Measurements from ENCODE around the gene DMXL1. TPM values are rescaled to one million over a fixed set of nuclear protein-coding genes. Genes with fewer than 3 reads are reported as not detected.
"Not testable (repeated sequence)": the region's sequence is repeated elsewhere in the genome, so short reads cannot be mapped to it uniquely, and the experiment has no call there.

DMXL1 gene
- total RNA-seq, 2 experiments from 2014 or later = 24.2 to 26.9 TPM

DNA sequence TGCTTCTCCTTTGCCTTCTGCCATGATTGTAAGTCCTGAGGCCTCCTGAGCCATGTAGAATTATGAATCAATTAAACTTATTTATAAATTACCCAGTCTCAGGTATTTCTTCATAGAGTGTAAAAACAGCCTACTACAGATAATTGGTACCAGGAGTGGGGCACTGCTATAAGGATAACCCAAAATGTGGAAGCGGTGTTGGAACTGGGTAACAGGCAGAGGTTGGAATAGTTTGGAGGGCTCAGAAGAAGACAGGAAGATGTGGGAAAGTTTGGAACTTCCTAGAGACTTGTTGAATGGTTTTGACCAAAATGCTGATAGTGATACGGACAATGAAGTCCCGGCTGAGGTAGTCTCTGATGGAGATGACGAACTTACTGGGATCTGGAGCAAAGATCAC lies 64.9 kb downstream of the DMXL1 start:
- H3K4me1 Mint-ChIP-seq (ENCODE audit: low read depth); intact Hi-C loops (cut with micrococcal nuclease); H3K27me3 Mint-ChIP-seq; CTCF ChIA-PET; POLR2A ChIA-PET; DNase-seq; H3K4me3 Mint-ChIP-seq; H3K27ac Mint-ChIP-seq: not testable (repeated sequence)
- H3K36me3 Mint-ChIP-seq = peaks cover 58% of the 10 kb centered on the region
- H3K9me3 Mint-ChIP-seq = peaks cover 16% of the 10 kb centered on the region

DNA sequence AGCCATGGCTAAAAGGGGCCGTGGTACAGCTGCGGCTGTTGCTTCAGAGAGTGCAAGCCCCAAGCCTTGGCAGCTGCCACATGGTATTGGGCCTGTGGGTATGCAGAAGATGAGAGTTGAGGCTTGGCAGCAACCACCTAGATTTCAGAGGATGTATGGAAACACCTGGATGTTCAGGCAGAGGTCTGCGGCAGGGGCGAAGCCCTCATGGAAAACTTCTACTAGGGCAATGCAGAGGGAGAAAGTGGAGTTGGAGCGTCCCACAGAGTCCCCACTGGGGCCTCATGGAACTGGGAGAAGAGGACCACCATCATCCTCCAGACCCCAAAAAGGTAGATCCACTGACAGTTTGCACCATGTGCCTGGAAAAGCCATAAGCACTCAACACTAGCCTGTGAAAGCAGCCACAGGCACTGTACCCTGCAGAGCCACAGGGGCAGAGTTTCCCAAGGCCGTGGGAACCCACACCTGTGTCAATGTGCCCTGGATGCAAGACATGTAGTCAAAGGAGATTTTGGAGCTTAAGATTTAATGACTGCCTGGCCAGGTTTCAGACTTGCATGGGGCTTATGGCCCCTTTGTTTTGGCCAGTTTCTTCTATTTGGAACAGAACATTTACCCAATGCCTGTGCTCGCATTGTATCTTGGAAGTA lies 65.9 kb downstream of the DMXL1 start:
- ChIA-PET CTCF (no interaction called here), POLR2A (no interaction called here)
- H3K4me1 Mint-ChIP-seq (ENCODE audit: low read depth) = no peaks in the 10 kb centered on the region
- H3K27me3 Mint-ChIP-seq = no peaks in the 10 kb centered on the region
- no peak overlapping the region for H3K4me3 Mint-ChIP-seq
- H3K27ac Mint-ChIP-seq = no peak overlapping the region
- DNase-seq = no peak
- peaks cover 58% of the 10 kb centered on the region for H3K36me3 Mint-ChIP-seq
- intact Hi-C loops (cut with micrococcal nuclease) = no loop called here
- H3K9me3 Mint-ChIP-seq = peaks cover 16% of the 10 kb centered on the region

DNA sequence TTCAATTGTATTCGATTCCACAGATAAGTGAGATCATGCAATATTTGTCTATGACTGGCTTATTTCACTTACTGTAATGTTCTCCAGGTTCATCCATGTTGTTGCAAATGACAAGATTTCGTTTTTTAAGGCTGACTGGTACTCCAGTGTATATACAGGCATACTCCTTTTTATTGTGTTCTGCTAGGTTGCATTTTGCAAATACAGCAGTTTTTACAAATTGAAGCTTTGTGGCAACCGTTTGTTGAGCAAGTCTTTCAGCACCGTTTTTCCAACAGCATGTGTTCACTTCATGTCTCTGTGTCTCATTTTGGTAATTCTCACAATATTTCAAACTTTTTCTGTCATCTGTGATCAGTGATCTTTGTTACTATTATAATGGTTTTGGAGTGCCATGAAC lies 82.7 kb downstream of the DMXL1 start:
- DNase-seq = no peak
- Mint-ChIP-seq H3K4me1 (ENCODE audit: low read depth) (no peaks in the 10 kb centered on the region), H3K27ac (no peak overlapping the region), H3K27me3 (no peaks in the 10 kb centered on the region), H3K9me3 (peaks cover 5% of the 10 kb centered on the region), H3K36me3 (peaks cover 57% of the 10 kb centered on the region), H3K4me3 (no peak overlapping the region)
- intact Hi-C loops (cut with micrococcal nuclease) = no loop called here
- CTCF ChIA-PET = interaction anchor here (1.6 kb wide), 1 partner anchor 166 kb away, joined by 4 read pairs; the partner anchor contains the start of gene DTWD2
- POLR2A ChIA-PET = no interaction called here

DNA sequence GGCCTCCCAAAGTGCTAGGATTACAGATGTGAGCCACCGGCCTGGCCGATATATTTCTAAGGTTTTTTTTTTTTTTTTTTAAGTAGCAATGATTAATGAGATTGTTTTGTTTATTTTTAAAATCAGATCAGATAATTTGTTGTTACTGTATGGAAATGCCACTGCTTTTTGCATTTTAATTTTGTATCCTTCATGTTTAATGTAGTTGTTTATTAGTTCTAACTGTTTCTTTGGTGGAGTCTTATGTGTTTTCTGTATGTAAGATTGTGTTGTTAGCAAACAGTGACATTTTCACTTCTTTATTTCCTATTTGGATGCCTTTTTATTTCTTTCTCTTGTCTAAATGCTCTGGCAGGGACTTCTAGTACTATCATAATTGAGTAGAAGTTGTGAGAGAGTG lies 87.3 kb downstream of the DMXL1 start:
- Mint-ChIP-seq H3K36me3 (peaks cover 40% of the 10 kb centered on the region), H3K9me3 (peaks cover 5% of the 10 kb centered on the region), H3K27me3 (no peaks in the 10 kb centered on the region), H3K4me3 (no peak overlapping the region), H3K27ac (no peak overlapping the region), H3K4me1 (ENCODE audit: low read depth) (no peaks in the 10 kb centered on the region)
- intact Hi-C loops (cut with micrococcal nuclease) = no loop called here
- ChIA-PET POLR2A (no interaction called here), CTCF (no interaction called here)
- no peak for DNase-seq

DNA sequence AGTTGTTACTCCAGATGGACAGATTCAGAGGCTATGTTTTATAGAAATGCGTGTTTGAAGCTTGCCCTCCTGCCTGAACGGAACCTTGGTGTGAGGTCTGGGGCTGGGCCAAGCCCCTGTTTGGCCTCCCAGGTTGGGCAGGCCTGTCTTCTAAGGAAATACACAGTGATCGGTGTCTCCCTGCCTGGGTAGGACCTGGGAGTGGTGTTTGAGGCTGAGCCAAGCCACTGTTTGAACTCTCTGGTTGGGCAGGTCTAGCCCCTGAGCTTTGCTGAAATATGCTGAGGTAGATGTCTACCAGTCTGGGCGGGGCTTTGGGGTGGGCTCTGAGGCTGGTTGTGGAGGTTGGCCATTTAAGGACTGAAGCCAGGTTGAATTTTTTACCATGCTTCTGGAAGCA lies 90.5 kb downstream of the DMXL1 start:
- intact Hi-C loops (cut with micrococcal nuclease) = no loop called here
- Mint-ChIP-seq H3K36me3 (peaks cover 29% of the 10 kb centered on the region), H3K9me3 (peaks cover 5% of the 10 kb centered on the region), H3K4me3 (no peak overlapping the region), H3K27ac (no peak overlapping the region), H3K27me3 (no peaks in the 10 kb centered on the region), H3K4me1 (ENCODE audit: low read depth) (no peaks in the 10 kb centered on the region)
- ChIA-PET CTCF (interaction anchor here (0.9 kb wide), 1 partner anchor 251 kb away, joined by 3 read pairs; no protein-coding TSS in a partner anchor), POLR2A (no interaction called here)
- DNase-seq = no peak

DNA sequence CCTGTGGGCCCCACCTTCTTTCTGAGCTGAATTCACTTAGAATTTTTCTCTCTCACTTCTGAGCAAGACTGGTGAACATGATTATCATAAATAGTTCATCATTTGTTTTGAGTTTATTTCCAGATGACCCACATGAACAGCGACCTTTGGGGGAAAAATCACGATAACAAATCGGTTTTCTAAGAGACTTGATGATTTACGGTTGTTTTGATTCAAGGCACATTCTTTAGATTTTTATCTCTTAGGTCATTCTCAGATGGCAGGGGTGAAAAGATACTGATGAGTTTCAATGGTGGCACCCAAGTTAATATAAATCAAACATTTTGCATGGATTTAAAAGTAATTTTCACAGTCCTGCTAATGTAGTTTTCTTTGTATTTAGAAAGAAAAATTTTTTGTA lies 95.1 kb downstream of the DMXL1 start:
- POLR2A ChIA-PET = no interaction called here
- Mint-ChIP-seq H3K27me3 (no peaks in the 10 kb centered on the region), H3K9me3 (no peaks in the 10 kb centered on the region), H3K27ac (no peak overlapping the region), H3K4me1 (ENCODE audit: low read depth) (no peaks in the 10 kb centered on the region), H3K36me3 (peaks cover 18% of the 10 kb centered on the region), H3K4me3 (no peak overlapping the region)
- intact Hi-C loops (cut with micrococcal nuclease) = no loop called here
- CTCF ChIA-PET = interaction anchor here (0.6 kb wide), 1 partner anchor 826 kb away, joined by 3 read pairs; no protein-coding TSS in a partner anchor
- DNase-seq = no peak

DNA sequence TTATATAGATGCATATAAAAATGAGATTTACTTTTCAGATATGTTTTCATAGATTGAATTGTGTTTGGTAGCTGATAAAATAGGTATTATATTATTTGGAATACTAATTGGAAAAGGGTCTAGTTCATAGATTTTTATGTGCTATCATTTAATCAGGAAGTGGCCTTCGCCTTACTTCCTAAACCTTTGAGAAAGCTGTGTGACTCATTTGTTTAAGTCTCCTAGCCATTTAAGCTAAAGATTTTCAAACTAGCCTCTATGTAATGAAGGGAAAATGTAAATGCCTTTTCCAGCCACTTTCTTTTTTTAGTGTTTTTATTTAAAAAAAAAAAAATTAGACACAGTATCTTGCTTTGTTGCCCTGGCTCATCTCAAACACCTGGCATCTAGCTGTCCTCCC lies 97.5 kb downstream of the DMXL1 start:
- Mint-ChIP-seq H3K36me3 (peaks cover 20% of the 10 kb centered on the region), H3K4me3 (no peak overlapping the region), H3K27ac (no peak overlapping the region), H3K9me3 (no peaks in the 10 kb centered on the region), H3K27me3 (no peaks in the 10 kb centered on the region), H3K4me1 (ENCODE audit: low read depth) (no peaks in the 10 kb centered on the region)
- CTCF ChIA-PET = interaction anchor here (0.7 to 1.6 kb wide), 2 partner anchors 146 to 180 kb away, joined by 3 to 5 read pairs; partner anchors contain the start of gene DTWD2
- POLR2A ChIA-PET = no interaction called here
- DNase-seq = no peak
- intact Hi-C loops (cut with micrococcal nuclease) = no loop called here

DNA sequence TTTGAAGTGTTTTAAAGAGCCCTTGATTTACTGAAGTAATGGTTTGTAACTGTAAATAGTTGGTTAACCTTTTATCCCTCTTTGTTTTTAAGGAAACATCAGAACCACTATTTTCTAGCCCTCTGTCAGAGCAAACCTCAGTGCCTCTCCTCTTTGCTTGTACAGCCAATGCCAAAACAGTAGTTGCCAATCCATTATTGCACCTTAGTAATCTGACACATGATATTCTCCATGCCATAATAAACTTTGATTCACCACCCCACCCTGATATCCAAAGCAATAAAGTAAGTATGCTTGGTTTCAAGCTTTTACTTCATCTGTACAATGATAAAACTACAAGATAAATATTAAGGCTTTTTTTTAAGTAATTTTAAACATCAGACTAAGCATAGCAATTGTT lies 100.8 kb downstream of the DMXL1 start:
- H3K9me3 Mint-ChIP-seq = no peaks in the 10 kb centered on the region
- no peaks in the 10 kb centered on the region for H3K27me3 Mint-ChIP-seq
- no peak for DNase-seq
- ChIA-PET CTCF (no interaction called here), POLR2A (no interaction called here)
- H3K4me3 Mint-ChIP-seq = no peak overlapping the region
- intact Hi-C loops (cut with micrococcal nuclease) = no loop called here
- H3K4me1 Mint-ChIP-seq (ENCODE audit: low read depth) = peaks cover 4% of the 10 kb centered on the region
- H3K36me3 Mint-ChIP-seq = peaks cover 11% of the 10 kb centered on the region
- H3K27ac Mint-ChIP-seq = no peak overlapping the region

DNA sequence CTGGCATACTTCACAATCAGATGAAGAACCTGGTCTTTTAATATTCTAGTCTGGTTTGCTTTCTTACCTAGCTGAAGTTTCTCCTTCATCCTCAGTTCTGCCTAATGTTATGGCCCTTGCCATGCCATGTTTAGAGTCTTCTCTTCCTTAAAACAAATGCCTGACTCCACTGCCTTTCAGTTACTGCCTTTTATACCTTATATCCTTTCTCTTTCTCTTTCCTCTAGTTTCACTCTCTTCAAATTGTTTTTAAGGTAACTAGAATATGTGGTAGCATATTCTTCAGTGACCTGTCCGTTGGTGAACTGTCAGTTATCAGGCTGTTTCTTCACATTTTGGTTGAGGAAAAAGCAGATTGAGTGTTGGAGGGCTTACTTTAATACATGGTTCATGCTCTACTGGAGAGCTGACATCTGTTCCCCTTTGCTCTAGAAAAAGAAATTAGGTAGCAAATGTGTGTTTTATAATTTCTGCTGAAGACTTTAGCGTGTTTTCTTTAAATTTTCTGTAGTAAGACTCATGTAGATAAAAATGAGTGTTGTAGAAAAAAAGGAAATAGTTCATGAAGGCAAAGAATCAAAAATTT lies 103.8 kb downstream of the DMXL1 start:
- intact Hi-C loops (cut with micrococcal nuclease) = no loop called here
- CTCF ChIA-PET = interaction anchor here (1.1 kb wide), 1 partner anchor 238 kb away, joined by 3 read pairs; no protein-coding TSS in a partner anchor

DNA sequence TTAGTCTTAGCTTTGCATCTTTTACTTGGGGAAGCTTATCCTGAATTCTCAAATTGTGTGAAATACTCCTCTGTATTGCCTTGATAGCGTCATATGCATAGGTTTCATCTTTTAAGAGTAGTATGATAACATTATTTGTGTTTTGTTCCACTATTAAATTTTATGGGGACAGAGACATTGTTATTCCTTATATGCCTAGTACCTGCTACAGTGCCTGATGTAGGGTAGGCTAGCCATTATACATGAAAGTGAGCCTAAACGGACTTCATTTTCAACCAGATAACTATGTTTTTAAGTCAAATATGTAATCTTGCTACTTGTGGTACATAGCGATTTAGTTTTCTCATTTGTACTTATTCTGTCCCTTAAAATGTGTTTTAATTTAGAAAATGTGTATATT lies 105.9 kb downstream of the DMXL1 start:
- peaks cover 8% of the 10 kb centered on the region for H3K4me1 Mint-ChIP-seq (ENCODE audit: low read depth)
- H3K36me3 Mint-ChIP-seq = peaks cover 3% of the 10 kb centered on the region
- ChIA-PET CTCF (no interaction called here), POLR2A (no interaction called here)
- no peaks in the 10 kb centered on the region for H3K9me3 Mint-ChIP-seq
- intact Hi-C loops (cut with micrococcal nuclease) = no loop called here
- DNase-seq = no peak
- no peaks in the 10 kb centered on the region for H3K27me3 Mint-ChIP-seq
- no peak overlapping the region for H3K27ac Mint-ChIP-seq
- no peak overlapping the region for H3K4me3 Mint-ChIP-seq

More for the DNA sequence above, 103.8 kb downstream of the DMXL1 start:
- Mint-ChIP-seq H3K9me3 (no peaks in the 10 kb centered on the region), H3K27ac (no peak overlapping the region), H3K27me3 (no peaks in the 10 kb centered on the region), H3K4me1 (ENCODE audit: low read depth) (peaks cover 4% of the 10 kb centered on the region), H3K4me3 (no peak overlapping the region), H3K36me3 (peaks cover 9% of the 10 kb centered on the region)
- POLR2A ChIA-PET = no interaction called here
- DNase-seq = no peak

DNA sequence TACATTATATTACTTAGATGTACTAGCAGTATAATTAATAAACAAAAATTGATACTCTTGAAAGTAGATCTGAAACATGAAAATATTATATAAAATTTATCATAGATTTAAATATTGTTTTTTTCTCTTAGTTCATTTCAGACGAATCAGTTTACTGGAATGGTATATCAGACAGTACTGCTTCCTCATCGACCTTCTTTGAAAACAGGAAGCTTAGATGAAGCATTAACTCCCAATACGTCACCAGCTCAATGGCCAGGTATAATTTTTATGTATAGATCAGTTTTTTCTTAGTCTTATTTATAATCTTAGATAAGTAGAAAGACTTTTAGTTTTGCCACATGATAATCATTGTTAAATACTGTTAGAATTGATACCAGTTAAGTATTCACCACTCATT lies 106.3 kb downstream of the DMXL1 start:
- H3K4me3 Mint-ChIP-seq = no peak overlapping the region
- H3K9me3 Mint-ChIP-seq = no peaks in the 10 kb centered on the region
- POLR2A ChIA-PET = no interaction called here
- intact Hi-C loops (cut with micrococcal nuclease) = no loop called here
- DNase-seq = no peak
- H3K27ac Mint-ChIP-seq = no peak overlapping the region
- peaks cover 3% of the 10 kb centered on the region for H3K36me3 Mint-ChIP-seq
- CTCF ChIA-PET = interaction anchor here (1.8 kb wide), 1 partner anchor 189 kb away, joined by 6 read pairs; the partner anchor contains the start of gene DTWD2
- H3K27me3 Mint-ChIP-seq = no peaks in the 10 kb centered on the region
- peaks cover 8% of the 10 kb centered on the region for H3K4me1 Mint-ChIP-seq (ENCODE audit: low read depth)

DNA sequence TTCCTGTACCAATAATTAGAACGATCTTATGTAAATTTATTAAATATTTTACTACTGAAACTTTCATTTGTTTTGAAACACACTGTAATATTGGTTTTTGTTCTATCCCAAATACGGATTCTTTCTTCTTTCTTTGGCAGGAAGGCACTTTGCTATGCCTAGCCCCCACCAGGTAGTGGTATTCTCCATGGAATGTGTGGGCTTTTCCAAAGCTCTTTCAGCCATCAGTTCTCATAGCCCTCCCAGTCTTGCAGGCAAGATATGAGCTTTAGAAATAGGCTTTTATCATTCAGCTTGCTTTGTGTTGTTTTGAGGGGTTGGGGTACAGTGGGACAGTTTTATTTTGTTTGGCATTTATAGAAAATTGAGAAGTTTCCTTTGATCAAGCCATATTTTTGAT lies 107.5 kb downstream of the DMXL1 start:
- no peak overlapping the region for H3K4me3 Mint-ChIP-seq
- H3K27ac Mint-ChIP-seq = no peak overlapping the region
- intact Hi-C loops (cut with micrococcal nuclease) = no loop called here
- no peaks in the 10 kb centered on the region for H3K9me3 Mint-ChIP-seq
- peaks cover 3% of the 10 kb centered on the region for H3K36me3 Mint-ChIP-seq
- ChIA-PET POLR2A (no interaction called here), CTCF (interaction anchor here (1.8 kb wide), 1 partner anchor 190 kb away, joined by 6 read pairs; the partner anchor contains the start of gene DTWD2)
- H3K4me1 Mint-ChIP-seq (ENCODE audit: low read depth) = peaks cover 8% of the 10 kb centered on the region
- H3K27me3 Mint-ChIP-seq = no peaks in the 10 kb centered on the region
- no peak for DNase-seq
